Naive thymus-derived CD4-positive, alpha-beta T cell (primary cell): Measurements from ENCODE around the gene ZDHHC1. TPM values are rescaled to one million over a fixed set of nuclear protein-coding genes. Genes with fewer than 3 reads are reported as not detected.

ENCODE experiments used
- ATAC-seq: fragments of 150-1000 bp; cut with Tn5 transposase; 2 replicates; pipeline ENCODE4 v1.10.0; 2021; ENCODE audit warnings: mild to moderate bottlenecking, moderate library complexity
- CTCF ChIA-PET: fragments of 350-600 bp; sonication (Branson Sonifier 250); formaldehyde crosslinking; loops from one replicate; lab custom pipeline; 2021; ENCODE audit warnings: antibody characterized with exemption; lab: Charles Lee
- POLR2A ChIA-PET: fragments of 350-600 bp; sonication (Branson Sonifier 250); formaldehyde crosslinking; loops from one replicate; lab custom pipeline; 2021; ENCODE audit warnings: antibody characterized with exemption, inconsistent platforms; lab: Charles Lee
- DNase-seq, 9 donors: peaks; one replicate each; pipeline versions ENCODE4 v3.0.0 to v3.0.0-alpha.2; 2020 to 2022; ENCODE audit warnings: mixed read lengths in 1 of 9
- H3K27ac ChIP-seq: one replicate; pipeline ENCODE4 v1.7.0; 2013; ENCODE audit warnings: mild to moderate bottlenecking, low read depth, low read length, moderate library complexity
- H3K27me3 ChIP-seq, 2 donors: one replicate each; pipeline ENCODE4 v1.7.0; 2013; ENCODE audit warnings: low read length in 2 of 2, mild to moderate bottlenecking in 2 of 2, moderate library complexity in 2 of 2; ENCODE audit not compliant: control insufficient read depth in 2 of 2, insufficient read depth in 2 of 2
- H3K36me3 ChIP-seq, 3 experiments: 1 replicate in 2 of 3; 2 replicates in 1 of 3; pipeline ENCODE4 v1.7.0; 2013; ENCODE audit warnings: low read length in 3 of 3, mild to moderate bottlenecking in 3 of 3, moderate library complexity in 1 of 3; ENCODE audit not compliant: insufficient read depth in 3 of 3, control insufficient read depth in 2 of 3
- H3K4me1 ChIP-seq, 2 donors: one replicate each; pipeline ENCODE4 v1.7.0; 2013; ENCODE audit warnings: low read length in 2 of 2, mild to moderate bottlenecking in 2 of 2, moderate library complexity in 1 of 2; ENCODE audit not compliant: control insufficient read depth in 2 of 2, insufficient read depth in 2 of 2
- H3K4me3 ChIP-seq: 2 replicates; pipeline ENCODE4 v1.7.0; 2013; ENCODE audit warnings: mild to moderate bottlenecking, low read length
- H3K9me3 ChIP-seq, 3 experiments: 1 replicate in 2 of 3; 2 replicates in 1 of 3; pipeline ENCODE4 v1.7.0; 2013; ENCODE audit warnings: low read length in 3 of 3; ENCODE audit not compliant: control insufficient read depth in 2 of 3
- H3K27ac Mint-ChIP-seq, 9 donors: one replicate each; pipeline ENCODE4 v1.8.0; 2020 to 2022; ENCODE audit warnings: mixed read lengths in 9 of 9, mild to moderate bottlenecking in 8 of 9, moderate library complexity in 5 of 9, inconsistent platforms in 2 of 9
- H3K27me3 Mint-ChIP-seq, 5 donors: one replicate each; pipeline ENCODE4 v1.8.0; 2021 to 2022; ENCODE audit warnings: mixed read lengths in 5 of 5, mild to moderate bottlenecking in 1 of 5
- H3K36me3 Mint-ChIP-seq, 5 donors: one replicate each; pipeline ENCODE4 v1.8.0; 2020 to 2022; ENCODE audit warnings: mixed read lengths in 5 of 5, mild to moderate bottlenecking in 3 of 5, inconsistent platforms in 1 of 5
- H3K4me1 Mint-ChIP-seq, 7 donors: one replicate each; pipeline ENCODE4 v1.8.0; 2020 to 2022; ENCODE audit warnings: mixed read lengths in 7 of 7, mild to moderate bottlenecking in 3 of 7, inconsistent platforms in 1 of 7
- H3K4me3 Mint-ChIP-seq, 10 donors: one replicate each; pipeline ENCODE4 v1.8.0; 2020 to 2022; ENCODE audit warnings: mild to moderate bottlenecking in 10 of 10, mixed read lengths in 10 of 10, moderate library complexity in 6 of 10, inconsistent platforms in 2 of 10
- H3K9me3 Mint-ChIP-seq, 11 donors: one replicate each; pipeline ENCODE4 v1.8.0; 2020 to 2022; ENCODE audit warnings: mixed read lengths in 11 of 11, mild to moderate bottlenecking in 4 of 11, inconsistent platforms in 1 of 11, moderate library complexity in 1 of 11
- intact Hi-C, 2 donors: fragments of 100-400 bp; cut with micrococcal nuclease; formaldehyde crosslinking; loops; one replicate each; pipeline ENCODE4 v1.15.1; 2023
- polyA plus RNA-seq, 2 donors: library from polyadenylated mRNA; unstranded; fragments of 300-500 nt; fragmentation: Illumina TruSeq; gene quantifications; one replicate each; pipeline ENCODE4 v1.2.3, GENCODE V29; 2021
- total RNA-seq, 6 experiments: library from RNA in 5 of 6; stranded (reverse) in 5 of 6; gene quantifications; 1 replicate in 5 of 6; 2 replicates in 1 of 6; pipeline ENCODE4 v1.2.3 and lab custom pipeline; 2021 to 2026

Gene ZDHHC1
- total and polyA plus RNA-seq, 7 experiments from 2014 or later = 0.34 to 3.6 (median 0.48) TPM; not detected in 4

- ATAC-seq (peak; percentile 65), DNase-seq (no peak)
- H3K4me3 ChIP-seq = no peak overlapping the region
- no peak overlapping the region for H3K27ac ChIP-seq
- no peaks in the 10 kb centered on the region for H3K36me3 ChIP-seq
- CTCF ChIA-PET = interaction anchor here (0.5 kb wide), 1 partner anchor 244 kb away, joined by 6 read pairs; no protein-coding TSS in a partner anchor
- Mint-ChIP-seq H3K27ac (peak overlapping the region in 1 of 9 donors; percentile 2), H3K9me3 (no peaks in the 10 kb centered on the region), H3K4me3 (no peak overlapping the region), H3K27me3 (peaks cover 11 to 50% (median 15%) of the 10 kb centered on the region in 5 donors), H3K36me3 (no peaks in the 10 kb centered on the region), H3K4me1 (peaks cover 6 to 23% (median 6%) of the 10 kb centered on the region in 7 donors)
- H3K9me3 ChIP-seq = no peaks in the 10 kb centered on the region
- POLR2A ChIA-PET = no interaction called here
- intact Hi-C loops = no loop called here
- H3K27me3 ChIP-seq = peaks cover 4 to 11% of the 10 kb centered on the region in 2 donors
- peaks cover 7 to 8% of the 10 kb centered on the region in 2 donors for H3K4me1 ChIP-seq
Measured at GRCh38 chr16:67389911-67390815, 26.1 kb downstream of the ZDHHC1 start.

- Histone ChIP-seq H3K27ac (no peak overlapping the region), H3K36me3 (no peaks in the 10 kb centered on the region), H3K27me3 (peaks cover 3 to 4% of the 10 kb centered on the region in 2 donors), H3K4me1 (peaks cover 2 to 5% of the 10 kb centered on the region in 2 donors), H3K9me3 (no peaks in the 10 kb centered on the region), H3K4me3 (no peak overlapping the region)
- DNase-seq (no peak), ATAC-seq (no peak)
- no peak overlapping the region for H3K27ac Mint-ChIP-seq
- H3K9me3 Mint-ChIP-seq = no peaks in the 10 kb centered on the region
- H3K4me3 Mint-ChIP-seq = no peak overlapping the region
- peaks cover 6 to 41% (median 7%) of the 10 kb centered on the region in 5 donors for H3K27me3 Mint-ChIP-seq
- intact Hi-C loops = no loop called here
- POLR2A ChIA-PET = no interaction called here
- H3K4me1 Mint-ChIP-seq = peaks cover 0 to 18% (median 0%) of the 10 kb centered on the region in 7 donors
- CTCF ChIA-PET = no interaction called here
- no peaks in the 10 kb centered on the region for H3K36me3 Mint-ChIP-seq
Measured at GRCh38 chr16:67388591-67388990, 27.7 kb downstream of the ZDHHC1 start.

DNA sequence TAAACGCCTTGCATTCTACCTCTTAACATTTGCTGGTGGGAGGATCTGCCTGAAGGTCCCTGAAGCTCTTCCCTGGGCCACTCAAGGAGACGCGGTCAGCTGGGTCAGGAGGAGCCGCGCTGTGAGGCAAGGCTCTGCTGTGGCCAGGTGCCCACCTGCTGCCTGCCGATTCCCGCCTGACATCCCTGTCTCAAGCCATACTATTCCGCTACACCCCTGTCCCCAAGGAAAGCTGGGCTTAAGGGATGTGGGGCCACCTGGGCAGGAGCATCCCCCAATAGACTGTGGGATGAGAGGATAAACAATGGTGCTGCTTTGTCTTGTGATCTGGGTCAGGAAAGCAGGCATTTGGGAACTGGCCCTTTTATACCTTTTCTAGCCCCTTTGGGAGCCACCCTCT, 28.1 kb downstream of the ZDHHC1 start:
- intact Hi-C loops = no loop called here
- H3K9me3 Mint-ChIP-seq = no peaks in the 10 kb centered on the region
- no peak overlapping the region for H3K4me3 Mint-ChIP-seq
- Histone ChIP-seq H3K4me3 (no peak overlapping the region), H3K36me3 (no peaks in the 10 kb centered on the region), H3K4me1 (peaks cover 0 to under 1% of the 10 kb centered on the region in 2 donors), H3K27ac (no peak overlapping the region), H3K9me3 (no peaks in the 10 kb centered on the region), H3K27me3 (peaks cover 0 to 4% of the 10 kb centered on the region in 2 donors)
- peaks cover 6 to 39% (median 7%) of the 10 kb centered on the region in 5 donors for H3K27me3 Mint-ChIP-seq
- peaks cover 0 to 18% (median 0%) of the 10 kb centered on the region in 7 donors for H3K4me1 Mint-ChIP-seq
- ATAC-seq = no peak
- CTCF ChIA-PET = no interaction called here
- POLR2A ChIA-PET = interaction anchor here (0.6 kb wide), 1 partner anchor 40 kb away, joined by 3 read pairs; no protein-coding TSS in a partner anchor
- H3K36me3 Mint-ChIP-seq = no peaks in the 10 kb centered on the region
- peak overlapping the region in 1 of 9 donors; percentile 55 for H3K27ac Mint-ChIP-seq
- no peak for DNase-seq

- ChIA-PET CTCF (no interaction called here), POLR2A (interaction anchor here (0.6 kb wide), 1 partner anchor 39 kb away, joined by 3 read pairs; no protein-coding TSS in a partner anchor)
- intact Hi-C loops = no loop called here
- H3K4me1 ChIP-seq = no peaks in the 10 kb centered on the region
- Mint-ChIP-seq H3K36me3 (no peaks in the 10 kb centered on the region), H3K4me1 (peaks cover 0 to 16% (median 0%) of the 10 kb centered on the region in 7 donors), H3K27ac (no peak overlapping the region), H3K9me3 (no peaks in the 10 kb centered on the region), H3K4me3 (no peak overlapping the region), H3K27me3 (peaks cover 3 to 37% (median 7%) of the 10 kb centered on the region in 5 donors)
- H3K36me3 ChIP-seq = no peaks in the 10 kb centered on the region
- ATAC-seq (no peak), DNase-seq (no peak)
- no peaks in the 10 kb centered on the region for H3K9me3 ChIP-seq
- no peak overlapping the region for H3K4me3 ChIP-seq
- peaks cover 0 to 2% of the 10 kb centered on the region in 2 donors for H3K27me3 ChIP-seq
- H3K27ac ChIP-seq = no peak overlapping the region
Measured at GRCh38 chr16:67387479-67388079, 28.7 kb downstream of the ZDHHC1 start.

DNA sequence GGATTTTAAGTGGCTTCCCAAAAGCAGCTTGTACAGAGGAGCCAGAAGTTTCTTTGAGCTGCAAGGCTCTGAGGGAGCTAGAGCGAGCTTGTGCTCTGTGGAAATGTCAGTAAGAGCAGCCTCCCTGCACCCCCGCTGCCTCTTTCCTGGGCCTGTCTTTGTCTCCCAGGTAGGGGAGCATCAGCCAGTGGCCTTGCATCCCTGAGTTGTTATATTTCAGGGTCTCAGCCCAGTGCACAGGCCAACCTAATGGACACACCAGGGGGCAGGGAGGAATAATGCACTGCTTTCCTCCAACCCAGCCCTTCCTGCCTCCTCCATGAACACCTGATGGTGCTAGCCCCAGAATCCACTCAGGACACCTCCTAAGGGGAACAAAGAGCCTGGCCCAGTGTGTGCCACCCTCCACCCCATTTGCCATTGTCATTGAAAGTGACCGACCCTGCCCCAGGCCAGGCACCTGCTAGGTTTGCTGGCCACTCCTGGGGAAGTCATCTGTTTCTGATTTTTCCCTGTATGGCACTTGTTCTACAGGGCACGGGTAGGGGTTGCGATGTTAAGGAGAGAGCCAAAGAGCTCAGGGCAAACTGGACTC, 29.3 kb downstream of the ZDHHC1 start:
- Mint-ChIP-seq H3K9me3 (no peaks in the 10 kb centered on the region), H3K27ac (no peak overlapping the region), H3K4me3 (no peak overlapping the region), H3K4me1 (peaks cover 0 to 10% (median 0%) of the 10 kb centered on the region in 7 donors), H3K36me3 (no peaks in the 10 kb centered on the region), H3K27me3 (peaks cover 0 to 31% (median under 1%) of the 10 kb centered on the region in 5 donors)
- no peak for DNase-seq
- intact Hi-C loops = no loop called here
- Histone ChIP-seq H3K27ac (no peak overlapping the region), H3K4me3 (no peak overlapping the region), H3K4me1 (no peaks in the 10 kb centered on the region), H3K9me3 (no peaks in the 10 kb centered on the region), H3K27me3 (no peaks in the 10 kb centered on the region), H3K36me3 (no peaks in the 10 kb centered on the region)
- ChIA-PET CTCF (no interaction called here), POLR2A (no interaction called here)
- no peak for ATAC-seq

DNA sequence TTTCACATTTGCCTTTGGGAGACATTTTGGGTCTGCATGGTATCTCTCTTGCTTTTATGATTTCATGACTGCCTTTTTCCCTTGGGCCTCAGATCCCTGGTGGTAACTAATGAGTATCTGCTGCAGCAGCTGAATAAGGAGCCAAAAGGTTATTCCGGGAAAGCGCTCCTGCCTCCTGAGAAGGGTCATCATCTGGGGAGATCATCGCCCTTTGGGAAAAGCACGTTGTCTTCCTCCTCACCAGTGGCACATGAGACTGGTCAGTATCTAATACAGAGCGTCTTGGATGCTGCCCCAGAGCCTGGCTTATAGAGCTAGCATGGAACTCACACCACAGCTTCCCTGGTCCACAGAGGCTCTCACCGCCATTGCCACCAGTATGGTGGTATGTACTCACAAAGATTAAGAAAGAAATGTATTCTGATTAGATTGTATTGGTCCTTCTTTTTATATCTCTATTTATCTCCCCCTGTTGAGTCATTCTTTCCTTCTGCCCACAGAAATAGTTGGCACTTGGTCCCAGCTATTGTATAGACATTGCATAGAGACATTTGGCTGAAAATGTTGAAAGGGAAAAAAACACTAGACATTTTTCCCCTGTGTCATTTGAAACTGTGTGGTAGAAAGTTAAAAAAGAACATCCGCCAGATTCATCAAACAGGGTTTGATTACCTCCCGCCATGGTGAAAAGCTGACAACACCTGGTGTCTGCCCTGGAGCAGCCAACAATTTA, 31.3 kb downstream of the ZDHHC1 start:
- no peaks in the 10 kb centered on the region for H3K4me1 ChIP-seq
- H3K4me3 ChIP-seq = no peak overlapping the region
- peaks cover 0 to 25% (median 0%) of the 10 kb centered on the region in 5 donors for H3K27me3 Mint-ChIP-seq
- H3K36me3 ChIP-seq = no peaks in the 10 kb centered on the region
- ATAC-seq (no peak), DNase-seq (no peak)
- H3K4me3 Mint-ChIP-seq = no peak overlapping the region
- no peaks in the 10 kb centered on the region for H3K9me3 Mint-ChIP-seq
- ChIA-PET POLR2A (no interaction called here), CTCF (interaction anchor here (0.6 to 1.1 kb wide), 3 partner anchors 9 to 432 kb away, joined by 3 to 5 read pairs (median 3); no protein-coding TSS in a partner anchor)
- no peak overlapping the region for H3K27ac ChIP-seq
- H3K9me3 ChIP-seq = no peaks in the 10 kb centered on the region
- no peaks in the 10 kb centered on the region for H3K36me3 Mint-ChIP-seq
- intact Hi-C loops = no loop called here
- H3K27me3 ChIP-seq = no peaks in the 10 kb centered on the region
- H3K4me1 Mint-ChIP-seq = peaks cover 0 to 4% (median 0%) of the 10 kb centered on the region in 7 donors
- H3K27ac Mint-ChIP-seq = no peak overlapping the region
